ENCODE measurements around the gene EPS8L2.

The EPS8L2 gene

GRCh38 chr11:762421-763072 lies 56.5 kb downstream of the EPS8L2 start:
- TF ChIP-seq CTCF (IDR thresholded peaks at IDR 0.05; ENCODE audit: low read depth, low read length) = peak; percentile 67
- no peaks in the 10 kb centered on the region for H3K9me3 ChIP-seq (ENCODE audit: severe bottlenecking)
- no peak overlapping the region for H3K4me3 ChIP-seq (ENCODE audit: low read depth, low read length)
- peak; percentile 84 for DNase-seq
- H3K27ac ChIP-seq = peak overlapping the region; percentile 48
- H3K36me3 ChIP-seq = peaks cover 89% of the 10 kb centered on the region
- H3K27me3 ChIP-seq (ENCODE audit: insufficient read depth, low read depth, severe bottlenecking) = no peaks in the 10 kb centered on the region

DNA sequence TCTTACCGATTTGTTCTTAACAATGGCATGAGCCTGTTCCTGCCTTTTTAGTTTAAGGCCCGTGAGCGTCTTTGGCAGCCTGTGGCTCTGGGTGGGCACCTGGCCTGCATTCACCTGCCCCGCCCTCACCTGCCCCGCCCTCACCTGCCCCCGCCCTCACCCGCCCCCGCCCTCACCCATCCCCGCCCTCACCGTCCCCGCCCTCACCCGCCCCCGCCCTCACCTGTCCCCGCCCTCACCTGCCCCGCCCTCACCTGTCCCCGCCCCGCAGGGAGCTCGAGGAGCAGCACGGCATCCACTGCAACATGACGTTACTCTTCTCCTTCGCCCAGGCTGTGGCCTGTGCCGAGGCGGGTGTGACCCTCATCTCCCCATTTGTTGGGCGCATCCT lies 57.0 kb downstream of the EPS8L2 start:
- Histone ChIP-seq H3K27ac (peak overlapping the region; percentile 48), H3K4me3 (ENCODE audit: low read depth, low read length) (no peak overlapping the region), H3K27me3 (ENCODE audit: insufficient read depth, low read depth, severe bottlenecking) (no peaks in the 10 kb centered on the region), H3K9me3 (ENCODE audit: severe bottlenecking) (no peaks in the 10 kb centered on the region), H3K36me3 (peaks cover 87% of the 10 kb centered on the region)
- no peak for DNase-seq
- no peak for TF ChIP-seq CTCF (IDR thresholded peaks at IDR 0.05; ENCODE audit: low read depth, low read length)

DNA sequence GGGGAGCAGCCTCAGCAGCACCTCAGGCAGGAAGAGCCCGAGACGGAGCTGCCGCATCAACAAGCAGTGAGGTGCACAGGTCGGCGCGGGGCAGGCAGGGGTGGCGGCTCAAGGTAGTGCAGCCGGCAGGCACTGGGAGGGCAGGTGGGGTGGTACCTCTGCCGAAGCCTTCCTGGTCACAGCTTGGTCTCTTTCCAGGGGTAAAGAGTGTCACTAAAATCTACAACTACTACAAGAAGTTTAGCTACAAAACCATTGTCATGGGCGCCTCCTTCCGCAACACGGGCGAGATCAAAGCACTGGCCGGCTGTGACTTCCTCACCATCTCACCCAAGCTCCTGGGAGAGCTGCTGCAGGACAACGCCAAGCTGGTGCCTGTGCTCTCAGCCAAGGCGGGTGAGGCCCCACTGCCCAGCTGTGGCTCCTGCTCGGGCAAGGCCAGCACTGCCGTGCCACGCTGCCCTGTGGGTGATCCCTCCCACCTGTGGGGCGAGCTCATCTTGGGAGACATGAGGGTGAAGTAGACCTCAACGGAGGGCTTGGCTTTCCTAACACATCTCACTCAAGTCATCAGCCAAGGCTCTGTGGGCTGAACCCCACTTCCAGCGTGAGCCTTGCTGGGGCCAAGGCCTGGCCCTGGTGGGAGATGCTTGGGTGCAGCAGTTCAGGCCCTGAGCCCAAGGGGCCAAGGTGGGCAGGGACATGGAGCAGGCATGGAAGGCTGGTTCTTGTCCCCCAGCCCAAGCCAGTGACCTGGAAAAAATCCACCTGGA lies 57.7 kb downstream of the EPS8L2 start:
- Histone ChIP-seq H3K27ac (peak overlapping the region; percentile 10; the same call in 1 of the 2 replicates), H3K9me3 (ENCODE audit: severe bottlenecking) (no peaks in the 10 kb centered on the region), H3K4me3 (ENCODE audit: low read depth, low read length) (no peak overlapping the region), H3K36me3 (peaks cover 88% of the 10 kb centered on the region), H3K27me3 (ENCODE audit: insufficient read depth, low read depth, severe bottlenecking) (no peaks in the 10 kb centered on the region)
- DNase-seq = no peak
- no peak for TF ChIP-seq CTCF (IDR thresholded peaks at IDR 0.05; ENCODE audit: low read depth, low read length)

GRCh38 chr11:764322-765024 lies 58.4 kb downstream of the EPS8L2 start:
- H3K36me3 ChIP-seq = peaks cover 87% of the 10 kb centered on the region
- no peaks in the 10 kb centered on the region for H3K27me3 ChIP-seq (ENCODE audit: insufficient read depth, low read depth, severe bottlenecking)
- no peaks in the 10 kb centered on the region for H3K9me3 ChIP-seq (ENCODE audit: severe bottlenecking)
- no peak for DNase-seq
- H3K4me3 ChIP-seq (ENCODE audit: low read depth, low read length) = no peak overlapping the region
- no peak for TF ChIP-seq CTCF (IDR thresholded peaks at IDR 0.05; ENCODE audit: low read depth, low read length)
- peak overlapping the region; percentile 10; the same call in 1 of the 2 replicates for H3K27ac ChIP-seq

DNA sequence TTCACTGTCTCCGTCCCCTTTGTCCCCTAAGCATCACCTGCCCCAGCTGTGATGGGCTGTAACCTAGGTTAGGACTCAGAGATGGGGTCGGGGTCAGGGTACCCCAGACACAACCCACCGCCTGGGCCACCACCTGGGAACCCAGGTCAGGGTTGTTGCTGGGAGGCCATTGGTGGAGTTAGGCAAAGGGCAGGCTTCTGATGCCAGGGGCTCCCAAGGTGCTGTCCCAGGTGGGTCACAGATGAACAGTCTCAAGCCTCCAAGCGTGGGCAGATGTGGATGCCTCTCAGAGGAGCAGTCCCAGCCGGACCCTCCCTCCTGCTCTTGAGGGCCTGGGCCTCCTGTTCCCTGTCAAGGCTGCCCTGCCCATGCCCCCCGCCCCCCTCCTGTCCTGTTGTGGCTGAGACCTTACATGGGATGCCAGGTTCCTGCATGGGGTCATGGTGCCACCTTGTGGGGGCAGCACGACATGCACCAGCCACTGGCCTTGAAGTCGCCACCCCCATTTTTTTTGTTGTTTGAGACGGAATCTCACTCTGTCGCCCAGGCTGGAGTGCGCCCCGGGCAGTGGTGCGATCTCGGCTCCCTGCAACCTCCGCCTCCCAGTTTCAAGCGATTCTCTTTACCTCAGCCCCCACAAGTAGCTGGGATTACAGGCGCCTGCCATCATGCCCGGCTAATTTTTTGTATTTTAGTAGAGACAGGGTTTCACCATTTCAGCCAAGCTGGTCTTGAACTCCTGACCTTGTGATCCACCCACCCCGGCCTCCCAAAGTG lies 59.2 kb downstream of the EPS8L2 start:
- Histone ChIP-seq H3K4me3 (ENCODE audit: low read depth, low read length) (no peak overlapping the region), H3K9me3 (ENCODE audit: severe bottlenecking) (no peaks in the 10 kb centered on the region), H3K36me3 (peaks cover 85% of the 10 kb centered on the region), H3K27me3 (ENCODE audit: insufficient read depth, low read depth, severe bottlenecking) (no peaks in the 10 kb centered on the region), H3K27ac (no peak overlapping the region)
- peak; percentile 72 for TF ChIP-seq CTCF (IDR thresholded peaks at IDR 0.05; ENCODE audit: low read depth, low read length)
- DNase-seq = peak; percentile 69

Data from WERI-Rb-1 (cell line).